DOHH2 (cell line): Measurements from ENCODE around the gene LETM1.

Experiments used
- EZH2phosphoT487 ChIP-seq: fragments of 200-600 bp; sonication (generic); IDR thresholded peaks from 2 replicates; pipeline ENCODE4 v1.6.1; 2017; ENCODE audit warnings: borderline replicate concordance, mild to moderate bottlenecking, antibody characterized with exemption, low read length, moderate library complexity, mixed read lengths
- TF ChIP-seq, protein P1 (sequence below): fragments of 200-600 bp; sonication (generic); IDR thresholded peaks from one replicate; pipeline ENCODE4 v1.5.1; 2014; ENCODE audit warnings: antibody characterized with exemption, mild to moderate bottlenecking, low read depth, low read length; ENCODE audit not compliant: poor library complexity, severe bottlenecking

DNA sequence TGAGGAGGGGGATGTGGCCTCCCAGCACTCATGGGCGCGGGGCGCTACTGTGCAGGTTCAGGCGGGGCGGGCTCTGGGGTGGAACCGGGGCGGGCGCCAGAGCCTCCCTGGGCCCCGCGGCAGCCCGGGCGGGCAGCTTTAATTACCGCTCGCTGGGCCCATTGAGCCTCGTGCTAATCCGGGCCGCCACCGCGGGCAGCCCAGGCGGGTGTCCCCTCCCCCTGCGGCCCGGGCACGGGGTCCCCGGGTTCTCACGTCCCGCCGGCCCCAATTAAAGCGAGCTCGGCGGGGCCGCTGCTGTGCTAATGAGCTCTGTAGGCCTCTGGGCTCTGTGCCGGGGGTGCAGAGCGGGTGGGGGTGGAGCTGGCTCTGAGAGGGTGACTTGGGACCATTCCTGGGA, 85.7 kb downstream of the LETM1 start:
- TF ChIP-seq, protein P1, sequence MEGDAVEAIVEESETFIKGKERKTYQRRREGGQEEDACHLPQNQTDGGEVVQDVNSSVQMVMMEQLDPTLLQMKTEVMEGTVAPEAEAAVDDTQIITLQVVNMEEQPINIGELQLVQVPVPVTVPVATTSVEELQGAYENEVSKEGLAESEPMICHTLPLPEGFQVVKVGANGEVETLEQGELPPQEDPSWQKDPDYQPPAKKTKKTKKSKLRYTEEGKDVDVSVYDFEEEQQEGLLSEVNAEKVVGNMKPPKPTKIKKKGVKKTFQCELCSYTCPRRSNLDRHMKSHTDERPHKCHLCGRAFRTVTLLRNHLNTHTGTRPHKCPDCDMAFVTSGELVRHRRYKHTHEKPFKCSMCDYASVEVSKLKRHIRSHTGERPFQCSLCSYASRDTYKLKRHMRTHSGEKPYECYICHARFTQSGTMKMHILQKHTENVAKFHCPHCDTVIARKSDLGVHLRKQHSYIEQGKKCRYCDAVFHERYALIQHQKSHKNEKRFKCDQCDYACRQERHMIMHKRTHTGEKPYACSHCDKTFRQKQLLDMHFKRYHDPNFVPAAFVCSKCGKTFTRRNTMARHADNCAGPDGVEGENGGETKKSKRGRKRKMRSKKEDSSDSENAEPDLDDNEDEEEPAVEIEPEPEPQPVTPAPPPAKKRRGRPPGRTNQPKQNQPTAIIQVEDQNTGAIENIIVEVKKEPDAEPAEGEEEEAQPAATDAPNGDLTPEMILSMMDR: no peak
- no peak for TF ChIP-seq EZH2phosphoT487
